T-helper 1 cell (primary cell): Measurements from ENCODE around the gene REG1B.
"Not testable (repeated sequence)": the region's sequence is repeated elsewhere in the genome, so short reads cannot be mapped to it uniquely, and the experiment has no call there.

ENCODE experiments used
- DNase-seq, 5 donors: peaks; one replicate each; pipeline ENCODE4 v3.0.0-alpha.2; 2012 to 2020

The REG1B gene

DNA sequence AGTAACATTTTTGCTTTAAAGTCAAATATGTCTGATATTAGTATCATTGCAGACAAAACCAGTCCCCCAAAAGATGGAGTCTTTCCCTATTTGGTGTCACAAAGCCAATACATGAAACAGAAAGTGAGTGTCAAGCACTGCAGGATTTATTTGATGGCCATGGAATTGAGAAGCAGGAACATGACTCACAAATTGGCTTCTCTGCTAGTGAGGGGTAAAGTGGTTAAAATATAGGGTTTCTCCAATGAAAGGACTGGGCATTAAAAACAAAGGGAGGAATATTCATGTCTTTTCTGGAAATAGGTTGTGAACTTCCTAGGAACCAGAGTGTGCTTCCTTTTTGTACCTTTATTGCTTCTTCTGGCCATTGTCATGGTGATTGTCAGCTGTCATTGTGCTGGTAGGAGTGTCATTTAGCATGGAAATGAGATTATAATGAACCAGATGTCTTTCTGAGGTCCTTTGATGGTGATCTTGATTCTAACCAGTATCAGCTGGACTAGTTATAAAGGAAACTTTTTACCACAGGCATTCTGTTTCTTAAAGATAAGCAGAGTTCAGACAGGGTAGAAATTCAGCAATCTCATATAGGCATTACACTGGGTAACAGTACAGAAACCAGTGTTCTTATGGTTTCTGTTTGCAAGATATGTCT is 4.1 kb downstream of the REG1B start:
- DNase-seq: no peak

GRCh38 chr2:79082987-79083386 is 4.8 kb downstream of the REG1B start:
- no peak for DNase-seq

GRCh38 chr2:79071078-79071477 is 16.7 kb downstream of the REG1B start:
- DNase-seq: no peak

GRCh38 chr2:79065201-79065600 is 22.6 kb downstream of the REG1B start:
- no peak for DNase-seq

- DNase-seq: not testable (repeated sequence)
Observed at GRCh38 chr2:79054769-79055168, 33.0 kb downstream of the REG1B start.

DNA sequence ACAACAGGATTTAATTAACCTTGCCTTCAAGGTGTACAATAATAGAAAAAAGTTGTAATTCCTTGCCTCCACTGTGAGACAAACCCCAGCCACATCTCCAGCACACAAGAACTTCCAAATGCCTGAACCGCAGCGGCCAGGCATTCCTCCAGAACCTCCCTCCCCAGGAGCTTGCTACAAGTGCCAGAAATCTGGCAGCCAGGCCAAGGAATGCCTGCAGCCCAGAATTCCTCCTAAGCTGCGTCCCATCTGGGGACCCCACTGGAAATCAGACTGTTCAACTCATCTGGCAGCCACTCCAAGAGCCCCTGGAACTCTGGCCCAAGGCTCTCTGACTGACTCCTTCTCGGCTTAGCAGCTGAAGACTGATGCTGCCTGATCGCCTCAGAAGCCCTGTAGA is 34.3 kb downstream of the REG1B start:
- DNase-seq: not testable (repeated sequence)

GRCh38 chr2:79041032-79041448 is 46.8 kb downstream of the REG1B start:
- no peak for DNase-seq

DNA sequence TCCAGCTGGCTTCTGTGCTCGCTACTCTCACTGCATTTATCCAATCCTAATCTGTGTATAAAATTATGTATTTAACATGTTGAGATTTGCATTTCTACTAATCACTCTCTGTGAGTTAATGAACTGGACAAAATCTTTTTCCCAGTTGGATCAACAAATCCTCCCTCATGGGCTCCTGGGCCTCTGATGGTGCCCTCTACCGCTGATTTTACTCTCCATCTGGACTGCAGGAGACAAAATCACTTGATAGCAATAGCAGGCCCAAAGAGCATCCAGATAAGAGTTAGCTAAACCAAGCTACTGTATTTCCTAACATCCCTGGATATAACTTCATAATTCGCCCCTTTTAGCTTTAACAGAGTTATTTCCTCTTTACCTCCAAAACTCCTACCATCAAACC is 47.8 kb downstream of the REG1B start:
- no peak for DNase-seq
